Ovary (tissue), 9 donors: ENCODE data around the gene RGS7. TPM values are rescaled to one million over a fixed set of nuclear protein-coding genes. Genes with fewer than 3 reads are reported as not detected.
A peak's percentile ranks its signal among the peaks of the same experiment; 100 is the strongest.

Source experiments
- DNase-seq, 5 donors: peaks; one replicate each; pipeline ENCODE4 v3.0.0-alpha.2; 2019 to 2020
- H3K27ac ChIP-seq, 2 donors: fragments of 200-600 bp; one replicate each; pipeline versions ENCODE4 v1.5.1 to v1.8.0; 2019 to 2022
- H3K27me3 ChIP-seq: fragments of 200-600 bp; one replicate; pipeline ENCODE4 v1.8.0; 2022
- H3K36me3 ChIP-seq: fragments of 200-600 bp; sonication (generic); one replicate; pipeline ENCODE4 v1.5.1; 2019
- H3K4me1 ChIP-seq: one replicate; pipeline ENCODE4 v1.8.1; 2013; ENCODE audit warnings: mild to moderate bottlenecking, moderate library complexity; ENCODE audit not compliant: insufficient read depth
- H3K4me3 ChIP-seq: fragments of 200-600 bp; sonication (generic); one replicate; pipeline ENCODE4 v1.5.1; 2017
- H3K9me3 ChIP-seq, 2 donors: fragments of 200-600 bp in 1 of 2; sonication (generic) in 1 of 2; one replicate each; pipeline versions ENCODE4 v1.5.1 to v1.8.1; 2013 to 2019; ENCODE audit warnings: mild to moderate bottlenecking in 1 of 2, moderate library complexity in 1 of 2
- EP300 ChIP-seq: sonication (generic); formaldehyde crosslinking; IDR thresholded peaks from one replicate; pipeline ENCODE4 v1.6.1; 2017; ENCODE audit warnings: antibody characterized with exemption
- POLR2A ChIP-seq: fragments of 450-650 bp; IDR thresholded peaks from one replicate; pipeline ENCODE4 v1.6.1; 2017; ENCODE audit warnings: antibody characterized with exemption, mild to moderate bottlenecking, moderate library complexity
- WGBS, 3 donors: extraction: QIAGEN DNeasy Blood & Tissue Kit in 1 of 3; methylation state at CpG; one replicate each; pipeline versions ENCODE4 v1.1.5 to v1.1.7; 2013 to 2017; 5-methylcytosine and 5-hydroxymethylcytosine counted together
- intact Hi-C, 4 donors: fragments of 100-400 bp; cut with DNase I; formaldehyde crosslinking; loops; one replicate each; pipeline versions ENCODE4 v1.11.0 to v1.15.1; 2022 to 2023
- polyA plus RNA-seq, 2 donors: library from polyadenylated mRNA; stranded (reverse); fragments of 200-250 nt in 1 of 2; fragments of 350-450 nt in 1 of 2; fragmentation: Illumina TruSeq in 1 of 2; extraction: RNeasy Lipid Tissue Mini Kit (QIAGEN cat#74804) in 1 of 2; gene quantifications; one replicate each; pipeline ENCODE4 v1.2.3, GENCODE V29; 2013 to 2014
- total RNA-seq, 7 donors: library from RNA; depleted of rRNA in 2 of 7; stranded (reverse); fragments of >200 nt in 2 of 7; fragmentation: NEBNext Ultra II Directional in 3 of 7; extraction: Animal tissue kit (Norgen Biotek cat#: 25700) in 3 of 7; gene quantifications; one replicate each; pipeline versions ENCODE4 v1.1.0 to v1.2.4, GENCODE V29; 2016 to 2023
- TF ChIP-seq, protein P1 (sequence below), 3 donors: fragments of 450-650 bp in 2 of 3; fragments of 200-600 bp in 1 of 3; IDR thresholded peaks; one replicate each; pipeline versions ENCODE4 v1.5.1 to v1.8.0; 2016 to 2022; ENCODE audit warnings: antibody characterized with exemption in 3 of 3, mild to moderate bottlenecking in 1 of 3
- donor health status: DM: no; HTN: no; CAD: no; lungs with moderate emphysema.
- donor health status: DM: no; HTN: no; CAD: no.
- donor health status: Bipolar disorder and iron deficiency.
- donor health status: DM: yes; HTN: yes; CAD: no.
- donor health status: DM: no; HTN: no; CAD: no.
- donor health status: DM: yes; HTN: yes; CAD: no.

The RGS7 gene
- total and polyA plus RNA-seq, 9 donors, result 0.10 to 1.00 (median 0.37) TPM; not detected in 1

DNA sequence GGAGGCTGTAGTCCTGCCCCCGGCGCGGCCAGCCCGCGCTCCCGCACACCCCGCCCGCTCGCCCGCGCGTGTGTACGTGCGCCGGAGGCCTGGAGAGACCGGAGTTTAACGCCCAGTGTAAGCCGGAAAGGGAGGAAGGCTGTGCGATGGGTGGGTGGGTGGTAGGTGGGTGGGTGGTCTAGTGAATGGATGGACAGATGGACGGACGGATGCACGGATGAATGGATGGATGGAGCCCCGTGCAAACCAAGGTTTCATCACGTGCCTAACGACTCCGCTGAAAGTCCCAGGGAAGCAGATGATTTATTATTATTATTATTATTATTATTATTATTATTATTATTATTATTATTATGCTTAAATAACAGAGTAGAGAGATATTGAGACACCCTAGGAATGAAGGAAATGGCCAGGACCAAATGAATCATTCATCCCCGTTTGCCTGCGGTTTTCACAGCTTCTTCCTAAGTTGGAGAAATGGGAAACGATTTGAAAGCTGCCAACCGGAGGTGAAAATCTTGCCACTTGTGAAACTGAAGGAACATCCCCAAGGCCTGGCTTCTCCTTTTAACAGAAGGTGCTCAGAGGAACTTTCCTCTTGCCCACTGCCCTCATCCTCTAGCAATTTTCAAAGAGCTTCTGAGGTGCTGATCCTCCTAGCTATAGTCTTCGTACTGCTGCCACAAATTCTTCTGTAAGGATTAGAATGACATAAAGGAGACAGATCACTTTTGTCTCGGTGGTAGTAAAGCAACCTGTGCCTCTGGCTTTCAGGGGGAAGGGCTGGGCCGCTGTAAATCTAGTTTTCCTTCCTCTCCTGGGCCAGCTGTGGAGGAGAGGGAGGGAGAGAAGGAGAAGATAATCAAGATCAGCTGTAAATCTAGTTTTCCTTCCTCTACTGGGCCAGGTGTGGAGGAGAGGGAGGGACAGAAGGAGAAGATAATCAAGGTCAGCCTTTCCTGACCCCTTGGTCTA lies 648 bp upstream of the RGS7 start:
- WGBS, 3 donors, result 7% methylated on average over 33 of the region's 33 CpGs
- Histone ChIP-seq H3K36me3 (no peaks in the 10 kb centered on the region), H3K4me1 (no peaks in the 10 kb centered on the region), H3K27ac (no peak overlapping the region), H3K27me3 (no peaks in the 10 kb centered on the region), H3K4me3 (no peak overlapping the region), H3K9me3 (no peaks in the 10 kb centered on the region)
- intact Hi-C loops, result loop anchor here in 1 of 4 donors (5.0 kb wide), 1 partner anchor 70 kb away; no protein-coding TSS in a partner anchor
- TF ChIP-seq, protein P1, sequence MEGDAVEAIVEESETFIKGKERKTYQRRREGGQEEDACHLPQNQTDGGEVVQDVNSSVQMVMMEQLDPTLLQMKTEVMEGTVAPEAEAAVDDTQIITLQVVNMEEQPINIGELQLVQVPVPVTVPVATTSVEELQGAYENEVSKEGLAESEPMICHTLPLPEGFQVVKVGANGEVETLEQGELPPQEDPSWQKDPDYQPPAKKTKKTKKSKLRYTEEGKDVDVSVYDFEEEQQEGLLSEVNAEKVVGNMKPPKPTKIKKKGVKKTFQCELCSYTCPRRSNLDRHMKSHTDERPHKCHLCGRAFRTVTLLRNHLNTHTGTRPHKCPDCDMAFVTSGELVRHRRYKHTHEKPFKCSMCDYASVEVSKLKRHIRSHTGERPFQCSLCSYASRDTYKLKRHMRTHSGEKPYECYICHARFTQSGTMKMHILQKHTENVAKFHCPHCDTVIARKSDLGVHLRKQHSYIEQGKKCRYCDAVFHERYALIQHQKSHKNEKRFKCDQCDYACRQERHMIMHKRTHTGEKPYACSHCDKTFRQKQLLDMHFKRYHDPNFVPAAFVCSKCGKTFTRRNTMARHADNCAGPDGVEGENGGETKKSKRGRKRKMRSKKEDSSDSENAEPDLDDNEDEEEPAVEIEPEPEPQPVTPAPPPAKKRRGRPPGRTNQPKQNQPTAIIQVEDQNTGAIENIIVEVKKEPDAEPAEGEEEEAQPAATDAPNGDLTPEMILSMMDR (IDR thresholded peaks at IDR 0.05), result no peak
- no peak for TF ChIP-seq POLR2A
- no peak for TF ChIP-seq EP300
- no peak for DNase-seq

GRCh38 chr1:241356187-241356518 lies 852 bp downstream of the RGS7 start:
- H3K27me3 ChIP-seq, result no peaks in the 10 kb centered on the region
- WGBS, 3 donors, result 4 to 5% (median 4%) methylated on average over 14 of the region's 14 CpGs
- no peaks in the 10 kb centered on the region for H3K9me3 ChIP-seq
- no peaks in the 10 kb centered on the region for H3K36me3 ChIP-seq
- no peak for TF ChIP-seq POLR2A
- no peak for TF ChIP-seq EP300
- TF ChIP-seq, protein P1 (IDR thresholded peaks at IDR 0.05), result no peak
- peak overlapping the region; percentile 38 for H3K4me3 ChIP-seq
- intact Hi-C loops, result loop anchor here in 1 of 4 donors (5.0 kb wide), 1 partner anchor 69 kb away; no protein-coding TSS in a partner anchor
- H3K27ac ChIP-seq, result no peak overlapping the region
- H3K4me1 ChIP-seq, result no peaks in the 10 kb centered on the region
- DNase-seq, result no peak

- Histone ChIP-seq H3K36me3 (no peaks in the 10 kb centered on the region), H3K27ac (no peak overlapping the region), H3K27me3 (no peaks in the 10 kb centered on the region), H3K4me1 (no peaks in the 10 kb centered on the region), H3K4me3 (no peak overlapping the region), H3K9me3 (no peaks in the 10 kb centered on the region)
- 84 to 90% (median 88%) methylated on average over 11 of the region's 11 CpGs for WGBS, 3 donors
- intact Hi-C loops, result loop anchor here in 1 of 4 donors (5.0 kb wide), 1 partner anchor 68 kb away; no protein-coding TSS in a partner anchor
- no peak for TF ChIP-seq POLR2A
- TF ChIP-seq, protein P1 (IDR thresholded peaks at IDR 0.05), result no peak
- no peak for TF ChIP-seq EP300
- no peak for DNase-seq
Measured at GRCh38 chr1:241355311-241356010, 1.5 kb downstream of the RGS7 start.

- Histone ChIP-seq H3K9me3 (no peaks in the 10 kb centered on the region), H3K27me3 (no peaks in the 10 kb centered on the region), H3K4me1 (no peaks in the 10 kb centered on the region), H3K27ac (no peak overlapping the region), H3K36me3 (no peaks in the 10 kb centered on the region), H3K4me3 (no peak overlapping the region)
- WGBS, 3 donors, result 75 to 81% (median 79%) methylated on average over 2 of the region's 2 CpGs
- TF ChIP-seq EP300, result no peak
- TF ChIP-seq, protein P1 (IDR thresholded peaks at IDR 0.05), result no peak
- TF ChIP-seq POLR2A, result no peak
- intact Hi-C loops, result no loop called here
- DNase-seq, result no peak
Measured at GRCh38 chr1:241352401-241352800, 4.6 kb downstream of the RGS7 start.
